Fibroblast of the aortic adventitia (primary cell): Measurements from ENCODE around the gene KIF5C. TPM values are rescaled to one million over a fixed set of nuclear protein-coding genes. Genes with fewer than 3 reads are reported as not detected.

Experiments
- DNase-seq: peaks from one replicate; pipeline ENCODE4 v3.0.0-alpha.2; 2010; ENCODE audit warnings: low read depth
- H3K4me3 ChIP-seq: 2 replicates; pipeline ENCODE4 v1.5.1; 2011; ENCODE audit warnings: low read depth, mild to moderate bottlenecking, control low read depth, low read length, moderate library complexity
- CTCF ChIP-seq: IDR thresholded peaks from 2 replicates; pipeline ENCODE4 v1.5.1; 2011; ENCODE audit warnings: mild to moderate bottlenecking, low read length, control low read depth, inconsistent platforms; ENCODE audit not compliant: insufficient read depth
- total RNA-seq: library from RNA; depleted of rRNA; stranded (reverse); fragments of >200 nt; gene quantifications from 2 replicates; pipeline ENCODE4 v1.2.3, GENCODE V29; 2012; ENCODE audit warnings: low replicate concordance

KIF5C gene
- total RNA-seq, 1 donor = 0.09 TPM

- no peak for TF ChIP-seq CTCF
- H3K4me3 ChIP-seq = no peak overlapping the region
- no peak for DNase-seq
Observed at GRCh38 chr2:148954536-148954935, 79.5 kb downstream of the KIF5C start.

GRCh38 chr2:148955798-148956197 lies 80.8 kb downstream of the KIF5C start:
- no peak for DNase-seq
- TF ChIP-seq CTCF = no peak
- no peak overlapping the region for H3K4me3 ChIP-seq

- TF ChIP-seq CTCF = no peak
- no peak for DNase-seq
- H3K4me3 ChIP-seq = no peak overlapping the region
Observed at GRCh38 chr2:148957023-148957422, 82.0 kb downstream of the KIF5C start.

- no peak overlapping the region for H3K4me3 ChIP-seq
- no peak for TF ChIP-seq CTCF
- DNase-seq = no peak
Observed at GRCh38 chr2:148959745-148960144, 84.7 kb downstream of the KIF5C start.

GRCh38 chr2:148960483-148960882 lies 85.5 kb downstream of the KIF5C start:
- TF ChIP-seq CTCF = no peak
- no peak overlapping the region for H3K4me3 ChIP-seq
- no peak for DNase-seq

- DNase-seq = no peak
- TF ChIP-seq CTCF = no peak
- H3K4me3 ChIP-seq = no peak overlapping the region
Observed at GRCh38 chr2:148963461-148963860, 88.4 kb downstream of the KIF5C start.
